ENCODE measurements around the gene FBN3.
"Not testable (repeated sequence)": the region's sequence is repeated elsewhere in the genome, so short reads cannot be mapped to it uniquely, and the experiment has no call there.

FBN3 gene

GRCh38 chr19:8034178-8034525, 115.2 kb downstream of the FBN3 start:
- no peak for DNase-seq (ENCODE audit: low read depth)
- no peak overlapping the region for H3K4me3 ChIP-seq (ENCODE audit: low read depth, low read length)
- no peak for TF ChIP-seq CTCF (IDR thresholded peaks at IDR 0.05; ENCODE audit: low read depth, low read length, missing control alignments)

- not testable (repeated sequence) for DNase-seq (ENCODE audit: low read depth); H3K4me3 ChIP-seq (ENCODE audit: low read depth, low read length)
Observed at GRCh38 chr19:8033287-8034177, 115.9 kb downstream of the FBN3 start.

GRCh38 chr19:8030960-8031359, 118.4 kb downstream of the FBN3 start:
- H3K4me3 ChIP-seq (ENCODE audit: low read depth, low read length) = no peak overlapping the region
- no peak for DNase-seq (ENCODE audit: low read depth)
- TF ChIP-seq CTCF (IDR thresholded peaks at IDR 0.05; ENCODE audit: low read depth, low read length, missing control alignments) = no peak

GRCh38 chr19:8028951-8029491, 120.4 kb downstream of the FBN3 start:
- H3K4me3 ChIP-seq (ENCODE audit: low read depth, low read length) = no peak overlapping the region
- no peak for TF ChIP-seq CTCF (IDR thresholded peaks at IDR 0.05; ENCODE audit: low read depth, low read length, missing control alignments)
- no peak for DNase-seq (ENCODE audit: low read depth)

GRCh38 chr19:8025316-8025715, 124.1 kb downstream of the FBN3 start:
- no peak for TF ChIP-seq CTCF (IDR thresholded peaks at IDR 0.05; ENCODE audit: low read depth, low read length, missing control alignments)
- H3K4me3 ChIP-seq (ENCODE audit: low read depth, low read length) = no peak overlapping the region
- no peak for DNase-seq (ENCODE audit: low read depth)

GRCh38 chr19:8024256-8024655, 125.1 kb downstream of the FBN3 start:
- DNase-seq (ENCODE audit: low read depth); H3K4me3 ChIP-seq (ENCODE audit: low read depth, low read length): not testable (repeated sequence)

- no peak for DNase-seq (ENCODE audit: low read depth)
- no peak for TF ChIP-seq CTCF (IDR thresholded peaks at IDR 0.05; ENCODE audit: low read depth, low read length, missing control alignments)
- H3K4me3 ChIP-seq (ENCODE audit: low read depth, low read length) = no peak overlapping the region
Observed at GRCh38 chr19:8023371-8023770, 126.0 kb downstream of the FBN3 start.

GRCh38 chr19:8022275-8022674, 127.1 kb downstream of the FBN3 start:
- H3K4me3 ChIP-seq (ENCODE audit: low read depth, low read length) = no peak overlapping the region
- TF ChIP-seq CTCF (IDR thresholded peaks at IDR 0.05; ENCODE audit: low read depth, low read length, missing control alignments) = no peak
- no peak for DNase-seq (ENCODE audit: low read depth)

Data from GM12864 (cell line).